HG02610 (cell line): Measurements from ENCODE around the gene RGN.
"Not testable (repeated sequence)": the region's sequence is repeated elsewhere in the genome, so short reads cannot be mapped to it uniquely, and the experiment has no call there.

ENCODE experiments used
- ATAC-seq: cut with Tn5 transposase; IDR thresholded peaks from one replicate; pipeline ENCODE4 v1.9.1; 2021; ENCODE audit warnings: mild to moderate bottlenecking, moderate library complexity; ENCODE audit not compliant: unreplicated experiment

The RGN gene

DNA sequence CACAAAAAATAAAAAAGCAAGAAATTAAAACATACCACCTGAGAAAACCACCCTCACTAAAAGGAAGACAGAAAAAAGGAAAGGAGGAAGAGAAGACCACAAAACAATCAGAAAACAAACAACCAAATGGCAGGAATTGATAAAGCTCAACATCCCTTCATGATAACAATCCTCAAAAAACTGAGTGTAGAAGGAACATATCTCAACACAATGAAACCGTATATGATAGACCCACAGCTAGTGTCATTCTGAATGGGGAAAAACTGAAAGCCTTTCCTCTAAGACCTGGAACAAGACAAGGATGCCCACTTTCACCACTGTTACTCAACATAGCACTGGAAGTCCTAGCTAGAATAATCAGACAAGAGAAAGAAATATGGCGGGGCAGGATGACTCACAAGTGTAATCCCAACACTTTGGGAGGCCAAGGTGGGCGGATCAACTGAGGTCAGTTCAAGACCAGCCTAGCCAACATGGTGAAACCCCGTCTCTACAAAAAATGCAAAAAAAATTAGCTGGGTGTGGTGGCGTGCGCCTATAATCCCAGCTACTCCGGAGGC is 38.4 kb downstream of the RGN start:
- ATAC-seq: not testable (repeated sequence)

DNA sequence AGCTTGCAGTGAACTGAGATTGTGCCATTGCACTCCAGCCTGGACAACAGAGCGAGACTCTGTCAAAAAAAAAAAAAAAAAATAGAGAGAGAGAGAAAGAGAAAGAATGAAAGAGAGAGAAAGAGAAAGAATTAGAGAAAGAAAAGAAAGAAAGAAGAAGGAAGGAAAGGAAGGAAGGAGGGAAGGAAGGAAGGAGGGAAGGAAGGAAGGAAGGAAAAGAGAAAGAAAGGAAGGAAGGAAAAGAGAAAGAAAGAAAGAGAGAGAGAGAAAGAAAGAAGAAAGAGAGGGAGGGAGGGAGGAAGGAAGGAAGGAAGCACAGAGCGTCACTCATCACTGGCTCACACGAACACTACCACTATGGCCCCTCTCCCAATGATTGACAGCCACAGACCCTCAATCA is 46.2 kb downstream of the RGN start:
- ATAC-seq: not testable (repeated sequence)

DNA sequence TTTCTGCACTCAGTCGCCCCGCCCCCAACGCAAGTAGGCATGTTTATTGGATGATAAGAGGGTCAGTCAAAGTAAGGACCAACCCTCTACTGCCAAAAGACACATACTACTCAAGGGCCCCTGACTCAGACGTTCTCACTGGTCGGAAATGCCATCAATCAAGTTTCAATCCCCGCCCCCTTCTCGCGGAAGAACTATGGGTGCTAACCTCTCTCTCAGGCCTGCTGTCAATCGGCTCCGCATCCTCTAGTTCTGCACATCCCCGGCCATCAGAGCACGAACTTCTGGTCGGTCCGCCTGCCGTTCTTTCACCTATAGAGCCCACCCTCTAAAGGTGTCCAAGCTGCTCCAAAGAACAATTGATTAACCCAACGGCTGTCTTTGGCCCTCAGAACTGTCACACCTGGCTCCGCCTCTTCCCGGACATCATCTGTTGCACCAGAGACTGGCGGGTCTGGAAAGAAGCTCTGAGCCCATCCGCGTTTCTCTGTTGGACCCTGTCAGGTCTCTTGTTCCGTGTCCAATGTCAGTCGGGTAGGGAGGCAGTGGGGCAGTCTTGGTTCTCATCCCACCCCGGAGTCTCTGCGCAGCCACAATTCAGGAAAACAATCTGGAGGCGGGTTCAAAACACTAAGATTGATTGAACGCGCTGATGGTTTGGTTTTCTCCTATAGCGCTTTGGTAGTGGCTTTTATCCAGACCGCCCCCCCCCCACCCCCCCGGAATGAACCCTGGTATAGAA is 51.1 kb downstream of the RGN start:
- ATAC-seq: peak; percentile 100

DNA sequence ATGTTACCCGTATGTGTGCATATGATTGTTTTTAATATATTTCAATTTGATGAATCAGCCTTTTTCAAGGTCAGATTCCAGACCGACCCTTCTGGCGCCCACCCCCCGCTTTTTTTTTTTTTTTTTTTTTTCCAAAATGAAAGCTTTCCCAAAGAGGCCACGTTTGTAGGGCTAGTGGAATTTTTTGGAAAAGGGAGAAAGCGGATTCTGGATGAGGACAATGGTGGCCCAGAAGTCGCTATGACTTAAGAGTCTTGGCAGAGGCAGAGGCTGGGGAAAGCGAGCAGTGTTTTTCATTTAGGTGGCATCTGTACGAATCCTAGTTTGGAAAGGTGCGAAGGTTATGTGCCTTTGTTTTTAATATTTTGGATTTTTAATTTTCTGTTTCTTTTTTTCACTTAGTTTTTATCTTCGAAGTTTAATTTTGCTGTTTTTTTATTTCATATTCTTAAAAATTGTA is 51.7 kb downstream of the RGN start:
- no peak for ATAC-seq

DNA sequence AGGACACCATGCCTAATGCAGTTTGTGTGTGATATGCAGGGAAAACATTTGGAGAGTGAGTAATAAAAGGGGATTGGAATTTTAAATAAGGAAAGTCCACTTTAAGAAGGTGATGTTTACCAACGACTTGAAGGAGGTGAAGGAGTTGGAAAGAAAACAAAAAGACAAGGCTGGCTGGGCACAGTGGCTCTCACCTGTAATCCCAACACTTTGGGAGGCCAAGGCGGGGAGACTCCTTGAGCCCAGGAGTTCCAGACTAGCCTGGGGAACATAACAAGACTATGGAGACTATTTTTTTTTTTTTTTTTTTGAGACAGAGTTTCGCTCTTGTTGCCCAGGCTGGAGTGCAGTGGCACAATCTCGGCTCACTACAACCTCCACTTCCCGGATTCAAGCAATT is 55.2 kb downstream of the RGN start:
- ATAC-seq: no peak

DNA sequence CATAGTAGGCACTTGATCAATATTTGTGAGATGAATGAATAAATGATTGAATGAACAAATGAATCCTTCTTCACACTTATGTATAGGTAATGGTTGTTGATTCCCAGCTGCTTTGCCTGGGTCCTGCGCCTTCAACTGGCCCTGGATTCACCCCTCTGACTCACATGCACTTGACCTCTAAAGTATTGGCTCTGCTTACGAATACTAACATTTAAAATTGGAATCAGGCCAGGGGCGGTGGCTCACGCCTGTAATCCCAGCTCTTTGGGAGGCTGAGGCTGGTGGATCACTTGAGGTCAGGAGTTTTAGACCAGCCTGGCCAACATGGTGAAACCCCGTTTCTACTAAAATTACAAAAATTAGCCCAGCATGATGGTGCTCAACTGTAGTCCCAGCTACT is 57.4 kb downstream of the RGN start:
- ATAC-seq: not testable (repeated sequence)

DNA sequence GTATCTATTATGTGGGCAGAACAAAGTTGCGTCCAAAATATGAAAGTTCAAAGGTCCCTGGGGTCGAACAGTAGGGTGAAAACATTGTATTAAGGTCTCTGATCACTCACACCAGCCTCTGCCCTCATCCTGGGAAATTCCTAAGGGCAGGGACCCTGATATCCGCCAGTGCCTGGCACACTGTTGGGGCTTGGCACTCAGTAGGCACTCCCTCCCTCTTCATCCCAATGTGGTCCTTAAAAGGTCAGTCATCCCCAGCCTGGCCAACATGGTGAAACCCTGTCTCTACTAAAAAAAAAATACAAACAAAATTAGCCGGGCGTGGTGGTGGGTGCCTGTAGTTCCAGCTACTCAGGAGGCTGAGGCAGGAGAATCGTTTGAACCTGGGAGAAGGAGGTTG is 59.9 kb downstream of the RGN start:
- no peak for ATAC-seq
